Tibial artery (tissue), 4 donors: Measurements from ENCODE around the gene COBLL1.

Experiments used
- DNase-seq, 2 donors: peaks; one replicate each; pipeline ENCODE4 v3.0.0-alpha.2; 2019
- H3K27ac ChIP-seq, 2 donors: fragments of 200-600 bp; sonication (generic) in 1 of 2; 1 replicate in 1 of 2; 2 replicates in 1 of 2; pipeline ENCODE4 v1.5.1; 2018 to 2019; ENCODE audit warnings: mild to moderate bottlenecking in 1 of 2
- H3K27me3 ChIP-seq, 2 donors: fragments of 200-600 bp; sonication (generic) in 1 of 2; one replicate each; pipeline versions ENCODE4 v1.5.1 to v1.6.0; 2016 to 2019
- H3K36me3 ChIP-seq, 3 donors: fragments of 200-600 bp; sonication (generic) in 2 of 3; one replicate each; pipeline ENCODE4 v1.5.1; 2016 to 2019; ENCODE audit warnings: mild to moderate bottlenecking in 2 of 3
- H3K4me1 ChIP-seq, 4 donors: fragments of 200-600 bp; sonication (generic) in 2 of 4; 1 replicate in 3 of 4; 2 replicates in 1 of 4; pipeline ENCODE4 v1.5.1; 2016 to 2019
- H3K4me3 ChIP-seq, 2 donors: fragments of 200-600 bp; sonication (generic) in 1 of 2; 1 replicate in 1 of 2; 2 replicates in 1 of 2; pipeline ENCODE4 v1.5.1; 2018 to 2019; ENCODE audit warnings: mild to moderate bottlenecking in 2 of 2
- H3K9me3 ChIP-seq, 3 donors: fragments of 200-600 bp; sonication (generic) in 1 of 3; one replicate each; pipeline ENCODE4 v1.5.1; 2016 to 2019
- CTCF ChIP-seq, 2 experiments: fragments of 200-600 bp in 1 of 2; fragments of 450-650 bp in 1 of 2; IDR thresholded peaks; one replicate each; pipeline ENCODE4 v1.5.1; 2017 to 2019; ENCODE audit warnings: antibody characterized with exemption in 2 of 2, mild to moderate bottlenecking in 1 of 2, moderate library complexity in 1 of 2
- intact Hi-C: fragments of 100-400 bp; cut with DNase I; formaldehyde crosslinking; loops from one replicate; pipeline ENCODE4 v1.15.0; 2023; ENCODE audit warnings: low total_unique reads

The COBLL1 gene

GRCh38 chr2:164826293-164827243 lies 15.1 kb downstream of the COBLL1 start:
- TF ChIP-seq CTCF (IDR thresholded peaks at IDR 0.05): no peak
- H3K27ac ChIP-seq: peak overlapping the region; percentile 56 to 67
- peak; percentile 69 to 79 for DNase-seq
- intact Hi-C loops: no loop called here
- H3K36me3 ChIP-seq: no peaks in the 10 kb centered on the region
- H3K27me3 ChIP-seq: no peaks in the 10 kb centered on the region
- H3K4me3 ChIP-seq: peak overlapping the region; percentile 15 to 18
- no peaks in the 10 kb centered on the region for H3K9me3 ChIP-seq
- H3K4me1 ChIP-seq: peaks cover 0 to 97% (median 38%) of the 10 kb centered on the region in 4 donors

- TF ChIP-seq CTCF (IDR thresholded peaks at IDR 0.05): no peak
- Histone ChIP-seq H3K27me3 (no peaks in the 10 kb centered on the region), H3K9me3 (no peaks in the 10 kb centered on the region), H3K4me1 (peaks cover 0 to 97% (median 35%) of the 10 kb centered on the region in 4 donors), H3K4me3 (no peak overlapping the region), H3K36me3 (no peaks in the 10 kb centered on the region), H3K27ac (peak overlapping the region; percentile 56 to 67)
- intact Hi-C loops: no loop called here
- DNase-seq: no peak
Measured at GRCh38 chr2:164824872-164825271, 16.8 kb downstream of the COBLL1 start.

- peak overlapping the region; percentile 52 to 54 for H3K27ac ChIP-seq
- TF ChIP-seq CTCF (IDR thresholded peaks at IDR 0.05): no peak
- H3K9me3 ChIP-seq: no peaks in the 10 kb centered on the region
- no peaks in the 10 kb centered on the region for H3K36me3 ChIP-seq
- H3K4me1 ChIP-seq: peaks cover 0 to 90% (median 31%) of the 10 kb centered on the region in 4 donors
- H3K27me3 ChIP-seq: no peaks in the 10 kb centered on the region
- DNase-seq: no peak
- no peak overlapping the region for H3K4me3 ChIP-seq
- intact Hi-C loops: no loop called here
Measured at GRCh38 chr2:164823126-164823525, 18.5 kb downstream of the COBLL1 start.

- H3K9me3 ChIP-seq: no peaks in the 10 kb centered on the region
- H3K4me3 ChIP-seq: no peak overlapping the region
- intact Hi-C loops: no loop called here
- peak overlapping the region; percentile 52 to 54 for H3K27ac ChIP-seq
- no peaks in the 10 kb centered on the region for H3K36me3 ChIP-seq
- H3K4me1 ChIP-seq: peaks cover 0 to 81% (median 23%) of the 10 kb centered on the region in 4 donors
- H3K27me3 ChIP-seq: no peaks in the 10 kb centered on the region
- no peak for DNase-seq
- no peak for TF ChIP-seq CTCF (IDR thresholded peaks at IDR 0.05)
Measured at GRCh38 chr2:164821338-164821737, 20.3 kb downstream of the COBLL1 start.

- Histone ChIP-seq H3K4me3 (no peak overlapping the region), H3K27me3 (no peaks in the 10 kb centered on the region), H3K27ac (peak overlapping the region; percentile 19 to 28), H3K9me3 (no peaks in the 10 kb centered on the region), H3K4me1 (peaks cover 0 to 83% (median 22%) of the 10 kb centered on the region in 4 donors), H3K36me3 (no peaks in the 10 kb centered on the region)
- peak in 1 of 2 experiments; percentile 19 for TF ChIP-seq CTCF (IDR thresholded peaks at IDR 0.05)
- intact Hi-C loops: no loop called here
- DNase-seq: no peak
Measured at GRCh38 chr2:164818149-164819136, 23.2 kb downstream of the COBLL1 start.
